Lower leg skin (tissue), 3 donors: ENCODE data around the gene PARN.

Source experiments
- CTCF ChIP-seq, 3 donors: fragments of 450-650 bp; IDR thresholded peaks; one replicate each; pipeline ENCODE4 v1.5.1; 2016; ENCODE audit warnings: antibody characterized with exemption in 3 of 3, mild to moderate bottlenecking in 3 of 3, moderate library complexity in 2 of 3
- POLR2A ChIP-seq, 2 donors: fragments of 450-650 bp; IDR thresholded peaks; one replicate each; pipeline ENCODE4 v1.6.1; 2016 to 2017; ENCODE audit warnings: antibody characterized with exemption in 2 of 2, mild to moderate bottlenecking in 1 of 2, moderate library complexity in 1 of 2

DNA sequence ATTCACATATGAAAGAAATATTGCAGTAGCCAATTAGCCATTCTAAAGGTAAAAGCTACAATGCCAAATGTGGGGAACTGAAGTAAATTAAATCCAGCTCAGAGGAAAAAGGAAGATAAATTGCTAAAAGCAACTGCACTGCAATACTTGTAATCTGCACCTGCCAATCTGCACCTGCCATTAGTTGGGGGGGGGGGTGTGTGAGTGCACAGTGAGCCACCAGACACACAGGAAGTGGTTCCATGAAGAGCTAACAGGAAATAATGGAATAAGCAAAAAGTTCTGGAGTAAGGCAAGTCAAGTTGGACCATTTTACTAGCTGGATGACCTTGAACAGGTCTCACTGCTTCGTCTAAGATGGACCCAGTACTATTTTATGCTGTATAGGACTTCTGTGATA lies 191.8 kb downstream of the PARN start:
- TF ChIP-seq CTCF (IDR thresholded peaks at IDR 0.05) = no peak
- no peak for TF ChIP-seq POLR2A (IDR thresholded peaks at IDR 0.05)
